ENCODE data around the gene SLC22A23. TPM values are rescaled to one million over a fixed set of nuclear protein-coding genes. Genes with fewer than 3 reads are reported as not detected.

Gene SLC22A23
- total and polyA plus RNA-seq, 2 donors (not counting 1 experiment from before 2014, with no cell fraction given) = 0.18 to 1.4 TPM

DNA sequence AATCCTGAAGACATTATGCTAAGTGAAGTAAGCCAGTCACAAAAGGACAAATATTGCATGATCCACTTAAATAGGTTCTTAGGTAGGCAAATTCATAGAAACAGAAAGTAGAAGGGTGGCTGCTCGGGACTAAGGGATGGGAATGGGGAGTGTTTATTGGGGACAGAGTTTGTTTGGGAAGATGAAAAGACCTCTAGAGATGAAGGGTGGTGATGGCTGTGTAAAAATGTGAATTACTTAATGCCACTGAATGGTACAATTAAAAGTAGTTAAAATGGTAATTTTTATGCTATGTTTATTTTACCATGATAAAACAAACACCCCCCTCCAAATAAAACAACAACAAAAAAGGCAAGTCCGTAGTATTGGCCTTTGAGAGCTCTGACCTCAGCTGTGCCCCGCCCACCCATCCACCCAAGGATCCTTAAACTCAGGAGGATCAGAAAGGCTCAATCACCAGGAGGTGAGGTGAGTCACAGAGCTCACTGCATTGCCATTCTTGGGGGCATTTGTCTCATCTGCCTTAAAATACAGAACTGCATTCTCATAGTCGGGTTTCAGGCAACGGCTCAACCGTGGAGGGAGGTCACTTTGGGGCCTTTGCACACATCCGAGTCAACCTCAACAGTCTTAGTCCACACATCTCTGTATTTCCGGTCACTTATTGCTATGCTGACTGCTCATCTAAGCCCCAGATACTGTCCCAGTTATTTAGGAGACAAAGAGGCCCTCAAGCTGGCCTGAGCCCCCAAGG lies 96.7 kb downstream of the SLC22A23 start:
- ATAC-seq (ENCODE audit: low read depth) (no peak), DNase-seq (no peak)
- WGBS (ENCODE audit: insufficient coverage) = 82% methylated on average over 8 of the region's 8 CpGs
- Histone ChIP-seq H3K4me3 (ENCODE audit: control extremely low read depth in 1 of 5, extremely low read depth in 1 of 5, insufficient read depth in 1 of 5, low read depth in 2 of 5, low read length in 4 of 5) (no peak overlapping the region), H3K27ac (ENCODE audit: low read length in 2 of 2) (no peak overlapping the region), H3K9ac (ENCODE audit: low read length) (no peak overlapping the region), H4K20me1 (ENCODE audit: control insufficient read depth, insufficient read depth, low read length, poor library complexity, severe bottlenecking) (no peaks in the 10 kb centered on the region), H3K9me3 (ENCODE audit: control extremely low read depth in 1 of 3, control insufficient read depth in 2 of 3, insufficient read depth in 1 of 3, low read length in 2 of 3) (no peaks in the 10 kb centered on the region), H3K36me3 (replicated peaks in 1 of 2; ENCODE audit: control extremely low read depth in 1 of 2, control insufficient read depth in 1 of 2, extremely low read depth in 1 of 2, insufficient read depth in 2 of 2, low read length in 1 of 2) (no peaks in the 10 kb centered on the region), H2AFZ (ENCODE audit: insufficient read depth, low read depth, low read length, poor library complexity, severe bottlenecking) (no peak overlapping the region), H3K4me2 (replicated peaks; ENCODE audit: low read depth, low read length, poor library complexity, severe bottlenecking) (no peak overlapping the region), H3K79me2 (ENCODE audit: control insufficient read depth, insufficient read depth, low read length) (no peaks in the 10 kb centered on the region), H3K27me3 (replicated peaks in 1 of 4; ENCODE audit: control extremely low read depth in 1 of 4, control insufficient read depth in 3 of 4, insufficient read depth in 4 of 4, low read length in 3 of 4) (no peaks in the 10 kb centered on the region), H3K4me1 (ENCODE audit: control insufficient read depth in 2 of 2, insufficient read depth in 2 of 2, low read length in 2 of 2) (peaks cover 13 to 18% of the 10 kb centered on the region in 2 donors)
- ChIA-PET CTCF (no interaction called here), POLR2A (no interaction called here)
- H3K4me3 Mint-ChIP-seq = no peak overlapping the region
- H3K9me3 Mint-ChIP-seq (ENCODE audit: insufficient read depth) = no peaks in the 10 kb centered on the region
- TF ChIP-seq EZH2 (IDR thresholded peaks at IDR 0.05; ENCODE audit: borderline replicate concordance, insufficient read depth, low read depth, low read length, poor library complexity, severe bottlenecking) = no peak
- no peak for TF ChIP-seq CTCF (IDR thresholded peaks at IDR 0.05)
- no peak overlapping the region for H3K27ac Mint-ChIP-seq
- intact Hi-C loops (cut with micrococcal nuclease) = loop anchor here (1.0 to 10.0 kb wide), 9 partner anchors 83 to 1645 kb away; partner anchors contain the start of genes CDYL, ECI2, PSMG4 and RIPK1
- peaks cover 9% of the 10 kb centered on the region for H3K27me3 Mint-ChIP-seq
- peaks cover 23% of the 10 kb centered on the region for H3K4me1 Mint-ChIP-seq

DNA sequence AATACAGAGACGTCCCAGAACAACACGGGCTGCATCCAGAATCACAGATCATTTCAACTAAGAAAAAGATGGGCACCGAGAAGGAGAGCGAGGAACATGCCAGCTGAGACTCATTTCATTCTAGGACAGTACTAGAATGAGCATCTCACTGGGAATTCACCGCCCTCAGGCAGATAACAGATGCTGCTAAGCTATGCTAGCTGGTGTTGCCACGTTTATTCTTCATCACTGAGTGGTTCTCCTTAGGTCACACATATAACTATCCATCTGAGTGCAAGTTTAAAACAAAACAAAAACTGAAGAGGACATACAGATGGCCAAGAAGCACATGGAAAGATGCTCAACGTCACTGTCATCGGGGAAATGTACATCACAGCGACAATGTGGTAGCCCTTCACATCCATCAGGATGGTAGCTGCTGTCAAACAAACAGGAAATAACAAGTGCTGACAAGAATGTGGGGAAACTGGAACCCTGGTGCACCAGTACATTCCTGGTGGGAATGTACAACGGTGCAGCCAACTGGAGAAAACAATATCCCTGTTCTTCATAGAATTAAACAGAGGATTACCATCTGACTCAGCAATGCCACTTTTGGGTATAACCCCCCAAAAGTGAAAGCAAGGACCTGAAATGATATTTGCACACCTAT lies 97.6 kb downstream of the SLC22A23 start:
- intact Hi-C loops (cut with micrococcal nuclease) = loop anchor here (1.0 to 10.0 kb wide), 9 partner anchors 82 to 1646 kb away; partner anchors contain the start of genes CDYL, ECI2, PSMG4 and RIPK1
- Histone ChIP-seq H3K36me3 (replicated peaks in 1 of 2; ENCODE audit: control extremely low read depth in 1 of 2, control insufficient read depth in 1 of 2, extremely low read depth in 1 of 2, insufficient read depth in 2 of 2, low read length in 1 of 2) (no peaks in the 10 kb centered on the region), H3K4me2 (replicated peaks; ENCODE audit: low read depth, low read length, poor library complexity, severe bottlenecking) (no peak overlapping the region), H3K27ac (ENCODE audit: low read length in 2 of 2) (no peak overlapping the region), H2AFZ (ENCODE audit: insufficient read depth, low read depth, low read length, poor library complexity, severe bottlenecking) (no peak overlapping the region), H3K27me3 (replicated peaks in 1 of 4; ENCODE audit: control extremely low read depth in 1 of 4, control insufficient read depth in 3 of 4, insufficient read depth in 4 of 4, low read length in 3 of 4) (no peaks in the 10 kb centered on the region), H3K9me3 (ENCODE audit: control extremely low read depth in 1 of 3, control insufficient read depth in 2 of 3, insufficient read depth in 1 of 3, low read length in 2 of 3) (no peaks in the 10 kb centered on the region), H3K4me3 (ENCODE audit: control extremely low read depth in 1 of 5, extremely low read depth in 1 of 5, insufficient read depth in 1 of 5, low read depth in 2 of 5, low read length in 4 of 5) (no peak overlapping the region), H3K4me1 (ENCODE audit: control insufficient read depth in 2 of 2, insufficient read depth in 2 of 2, low read length in 2 of 2) (peaks cover 13 to 22% of the 10 kb centered on the region in 2 donors), H3K9ac (ENCODE audit: low read length) (no peak overlapping the region), H4K20me1 (ENCODE audit: control insufficient read depth, insufficient read depth, low read length, poor library complexity, severe bottlenecking) (no peaks in the 10 kb centered on the region), H3K79me2 (ENCODE audit: control insufficient read depth, insufficient read depth, low read length) (no peaks in the 10 kb centered on the region)
- H3K9me3 Mint-ChIP-seq (ENCODE audit: insufficient read depth) = no peaks in the 10 kb centered on the region
- no peak overlapping the region for H3K4me3 Mint-ChIP-seq
- H3K4me1 Mint-ChIP-seq = peaks cover 29% of the 10 kb centered on the region
- ATAC-seq (ENCODE audit: low read depth) (no peak), DNase-seq (no peak)
- TF ChIP-seq CTCF (IDR thresholded peaks at IDR 0.05) = no peak
- TF ChIP-seq EZH2 (IDR thresholded peaks at IDR 0.05; ENCODE audit: borderline replicate concordance, insufficient read depth, low read depth, low read length, poor library complexity, severe bottlenecking) = no peak
- H3K27me3 Mint-ChIP-seq = peaks cover 5% of the 10 kb centered on the region
- ChIA-PET CTCF (interaction anchor here (1.0 kb wide), 1 partner anchor 107 kb away, joined by 4 read pairs; no protein-coding TSS in a partner anchor), POLR2A (no interaction called here)
- peak overlapping the region; percentile 7 for H3K27ac Mint-ChIP-seq
- 94% methylated on average over 8 of the region's 10 CpGs for WGBS (ENCODE audit: insufficient coverage)
